Central memory CD8-positive, alpha-beta T cell (primary cell): ENCODE results near the gene DRAP1.
"Not testable (repeated sequence)": the region's sequence is repeated elsewhere in the genome, so short reads cannot be mapped to it uniquely, and the experiment has no call there.

Source experiments
- ATAC-seq: fragments of 150-1000 bp; cut with Tn5 transposase; replicated peaks from 2 replicates; pipeline ENCODE4 v1.10.0; 2022; ENCODE audit warnings: mild to moderate bottlenecking, moderate FRiP score, moderate number of reproducible peaks; ENCODE audit not compliant: poor library complexity, severe bottlenecking; ENCODE audit errors: extremely low read depth
- DNase-seq, 2 donors: peaks; one replicate each; pipeline ENCODE4 v3.0.0; 2021; ENCODE audit warnings: low spot score in 2 of 2
- H3K27ac Mint-ChIP-seq: one replicate; pipeline ENCODE4 v1.8.0; 2022; ENCODE audit warnings: low read depth, mild to moderate bottlenecking, moderate library complexity, mixed read lengths
- H3K27me3 Mint-ChIP-seq: one replicate; pipeline ENCODE4 v1.8.0; 2022; ENCODE audit warnings: mixed read lengths
- H3K36me3 Mint-ChIP-seq: one replicate; pipeline ENCODE4 v1.8.0; 2022; ENCODE audit warnings: mild to moderate bottlenecking, moderate library complexity, mixed read lengths; ENCODE audit not compliant: insufficient read depth
- H3K4me1 Mint-ChIP-seq: one replicate; pipeline ENCODE4 v1.8.0; 2022; ENCODE audit warnings: mixed read lengths
- H3K4me3 Mint-ChIP-seq: one replicate; pipeline ENCODE4 v1.8.0; 2022; ENCODE audit warnings: mild to moderate bottlenecking, moderate library complexity, mixed read lengths
- H3K9me3 Mint-ChIP-seq: one replicate; pipeline ENCODE4 v1.8.0; 2022; ENCODE audit warnings: mixed read lengths

Gene DRAP1

GRCh38 chr11:65937766-65938165 is 18.5 kb downstream of the DRAP1 start:
- Mint-ChIP-seq H3K27me3 (peaks cover 22% of the 10 kb centered on the region), H3K4me3 (no peak overlapping the region), H3K4me1 (no peaks in the 10 kb centered on the region), H3K27ac (no peak overlapping the region), H3K9me3 (no peaks in the 10 kb centered on the region), H3K36me3 (no peaks in the 10 kb centered on the region)
- ATAC-seq, result no peak
- DNase-seq, result no peak

- Mint-ChIP-seq H3K4me1 (no peaks in the 10 kb centered on the region), H3K4me3 (no peak overlapping the region), H3K27me3 (peaks cover 22% of the 10 kb centered on the region), H3K9me3 (no peaks in the 10 kb centered on the region), H3K27ac (no peak overlapping the region), H3K36me3 (no peaks in the 10 kb centered on the region)
- ATAC-seq (no peak), DNase-seq (no peak)
Measured at GRCh38 chr11:65941720-65942310, 22.6 kb downstream of the DRAP1 start.

GRCh38 chr11:65942531-65942930 is 23.3 kb downstream of the DRAP1 start:
- H3K27me3 Mint-ChIP-seq, result peaks cover 14% of the 10 kb centered on the region
- DNase-seq (no peak), ATAC-seq (no peak)
- H3K36me3 Mint-ChIP-seq, result no peaks in the 10 kb centered on the region
- H3K9me3 Mint-ChIP-seq, result no peaks in the 10 kb centered on the region
- no peak overlapping the region for H3K4me3 Mint-ChIP-seq
- no peak overlapping the region for H3K27ac Mint-ChIP-seq
- H3K4me1 Mint-ChIP-seq, result no peaks in the 10 kb centered on the region

GRCh38 chr11:65944191-65944590 is 25.0 kb downstream of the DRAP1 start:
- DNase-seq (no peak), ATAC-seq (no peak)
- H3K27ac Mint-ChIP-seq, result no peak overlapping the region
- H3K27me3 Mint-ChIP-seq, result peaks cover 8% of the 10 kb centered on the region
- H3K4me1 Mint-ChIP-seq, result no peaks in the 10 kb centered on the region
- H3K36me3 Mint-ChIP-seq, result no peaks in the 10 kb centered on the region
- no peak overlapping the region for H3K4me3 Mint-ChIP-seq
- H3K9me3 Mint-ChIP-seq, result no peaks in the 10 kb centered on the region

GRCh38 chr11:65944767-65945166 is 25.5 kb downstream of the DRAP1 start:
- Mint-ChIP-seq H3K4me3 (no peak overlapping the region), H3K27me3 (peaks cover 8% of the 10 kb centered on the region), H3K36me3 (no peaks in the 10 kb centered on the region), H3K9me3 (no peaks in the 10 kb centered on the region), H3K4me1 (no peaks in the 10 kb centered on the region), H3K27ac (no peak overlapping the region)
- ATAC-seq (no peak), DNase-seq (no peak)

GRCh38 chr11:65945430-65945911 is 26.2 kb downstream of the DRAP1 start, which contains the start of gene TSGA10IP:
Gene TSGA10IP (plus strand): TSS chr11:65945480. CDS start chr11:65945676, 196 bp downstream.
- no peak within 1 kb of the TSS for H3K4me3 Mint-ChIP-seq
- no peaks in the 10 kb centered on the region for H3K9me3 Mint-ChIP-seq
- ATAC-seq (no peak), DNase-seq (no peak)
- no peak within 1 kb of the TSS for H3K27ac Mint-ChIP-seq
- H3K4me1 Mint-ChIP-seq, result no peaks in the 10 kb centered on the region
- H3K27me3 Mint-ChIP-seq, result peaks cover 3% of the 10 kb centered on the region
- H3K36me3 Mint-ChIP-seq, result no peaks in the 10 kb centered on the region

- no peaks in the 10 kb centered on the region for H3K36me3 Mint-ChIP-seq
- ATAC-seq (no peak), DNase-seq (no peak)
- H3K4me1 Mint-ChIP-seq, result no peaks in the 10 kb centered on the region
- H3K4me3 Mint-ChIP-seq, result no peak overlapping the region
- no peaks in the 10 kb centered on the region for H3K27me3 Mint-ChIP-seq
- no peaks in the 10 kb centered on the region for H3K9me3 Mint-ChIP-seq
- H3K27ac Mint-ChIP-seq, result no peak overlapping the region
Measured at GRCh38 chr11:65945941-65946558, 26.8 kb downstream of the DRAP1 start.

- ATAC-seq (no peak), DNase-seq (no peak)
- no peak overlapping the region for H3K27ac Mint-ChIP-seq
- no peak overlapping the region for H3K4me3 Mint-ChIP-seq
- H3K27me3 Mint-ChIP-seq, result no peaks in the 10 kb centered on the region
- no peaks in the 10 kb centered on the region for H3K9me3 Mint-ChIP-seq
- H3K36me3 Mint-ChIP-seq, result no peaks in the 10 kb centered on the region
- H3K4me1 Mint-ChIP-seq, result no peaks in the 10 kb centered on the region
Measured at GRCh38 chr11:65946655-65947054, 27.4 kb downstream of the DRAP1 start.

- no peaks in the 10 kb centered on the region for H3K36me3 Mint-ChIP-seq
- H3K27ac Mint-ChIP-seq, result no peak overlapping the region
- H3K4me3 Mint-ChIP-seq, result no peak overlapping the region
- no peaks in the 10 kb centered on the region for H3K4me1 Mint-ChIP-seq
- H3K9me3 Mint-ChIP-seq, result no peaks in the 10 kb centered on the region
- no peaks in the 10 kb centered on the region for H3K27me3 Mint-ChIP-seq
- ATAC-seq, result no peak
- DNase-seq, result no peak
Measured at GRCh38 chr11:65947133-65947532, 27.9 kb downstream of the DRAP1 start.

- Mint-ChIP-seq H3K27ac (no peak overlapping the region), H3K4me1 (no peaks in the 10 kb centered on the region), H3K4me3 (no peak overlapping the region), H3K9me3 (no peaks in the 10 kb centered on the region), H3K36me3 (no peaks in the 10 kb centered on the region), H3K27me3 (no peaks in the 10 kb centered on the region)
- DNase-seq, result no peak
- no peak for ATAC-seq
Measured at GRCh38 chr11:65947603-65948125, 28.4 kb downstream of the DRAP1 start.

- not testable (repeated sequence) for ATAC-seq, H3K4me1 Mint-ChIP-seq, H3K27ac Mint-ChIP-seq, H3K36me3 Mint-ChIP-seq, H3K9me3 Mint-ChIP-seq, H3K27me3 Mint-ChIP-seq, H3K4me3 Mint-ChIP-seq, DNase-seq
Measured at GRCh38 chr11:65950711-65951110, 31.5 kb downstream of the DRAP1 start.

GRCh38 chr11:65951641-65952040 is 32.4 kb downstream of the DRAP1 start:
- not testable (repeated sequence) for DNase-seq, H3K27me3 Mint-ChIP-seq, H3K27ac Mint-ChIP-seq, H3K9me3 Mint-ChIP-seq, H3K4me3 Mint-ChIP-seq, H3K4me1 Mint-ChIP-seq, H3K36me3 Mint-ChIP-seq, ATAC-seq

- Mint-ChIP-seq H3K36me3 (no peaks in the 10 kb centered on the region), H3K4me3 (no peak overlapping the region), H3K4me1 (no peaks in the 10 kb centered on the region), H3K9me3 (no peaks in the 10 kb centered on the region), H3K27ac (no peak overlapping the region), H3K27me3 (no peaks in the 10 kb centered on the region)
- DNase-seq, result no peak
- ATAC-seq, result no peak
Measured at GRCh38 chr11:65952052-65952521, 32.9 kb downstream of the DRAP1 start.
